Measurements from ENCODE around the gene IL5.
"Not testable (repeated sequence)": the region's sequence is repeated elsewhere in the genome, so short reads cannot be mapped to it uniquely, and the experiment has no call there.

The IL5 gene

DNA sequence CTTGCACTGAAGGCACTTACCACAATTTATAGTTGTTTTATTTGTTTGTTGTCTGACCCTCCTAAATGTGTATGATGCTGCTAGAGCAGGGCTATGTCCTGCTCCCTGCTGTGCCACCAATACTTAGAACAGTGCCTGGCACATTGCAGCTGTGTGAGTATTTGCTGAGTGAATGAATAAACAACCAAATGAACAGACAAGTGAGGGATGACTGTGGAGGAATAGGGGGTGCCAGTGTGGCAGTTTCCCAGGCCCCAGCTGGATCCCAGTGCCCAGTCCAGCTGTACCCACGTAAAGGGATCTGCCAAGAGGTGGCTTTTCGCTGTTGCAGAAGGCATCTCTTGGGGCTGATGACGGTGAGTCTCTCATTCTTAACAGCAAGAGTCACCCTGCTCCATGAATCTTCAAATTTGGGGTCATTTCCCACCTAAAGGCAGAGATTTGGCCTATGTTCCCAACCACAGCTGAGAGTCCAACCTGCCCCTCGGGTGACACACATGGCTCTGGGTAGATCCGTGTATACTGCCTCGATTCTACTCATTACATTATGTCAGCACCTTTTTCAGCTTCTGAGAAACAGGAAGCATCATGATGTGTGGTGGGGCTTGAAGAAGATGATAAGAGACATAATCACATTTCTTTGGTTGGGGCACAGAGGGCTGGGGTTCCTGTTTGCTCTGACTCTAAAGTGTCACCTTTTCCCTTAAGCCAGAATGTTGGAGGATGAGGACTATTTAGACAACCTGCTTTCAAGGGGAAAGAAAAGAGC lies 14.3 kb downstream of the IL5 start:
- peak; percentile 90 for DNase-seq

DNA sequence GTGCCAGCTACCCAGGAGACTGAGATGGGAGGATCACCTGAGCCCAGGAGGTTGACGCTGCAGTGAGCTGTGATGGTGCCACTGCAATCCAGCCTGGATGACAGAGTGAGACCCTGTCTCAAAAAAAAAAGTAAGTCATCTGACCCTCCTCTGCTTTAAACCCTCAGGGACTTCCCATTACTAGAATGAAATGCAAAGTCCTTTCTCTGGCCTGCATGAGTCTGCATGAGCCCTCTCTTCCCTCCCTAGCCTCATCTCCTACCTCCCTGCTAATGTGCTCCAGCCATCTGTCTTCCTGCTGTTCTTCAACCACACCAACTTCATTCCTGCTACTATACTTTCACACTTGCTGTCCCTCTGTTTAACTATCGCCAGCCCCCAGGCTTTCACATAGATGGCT lies 15.3 kb downstream of the IL5 start:
- no peak for DNase-seq

DNA sequence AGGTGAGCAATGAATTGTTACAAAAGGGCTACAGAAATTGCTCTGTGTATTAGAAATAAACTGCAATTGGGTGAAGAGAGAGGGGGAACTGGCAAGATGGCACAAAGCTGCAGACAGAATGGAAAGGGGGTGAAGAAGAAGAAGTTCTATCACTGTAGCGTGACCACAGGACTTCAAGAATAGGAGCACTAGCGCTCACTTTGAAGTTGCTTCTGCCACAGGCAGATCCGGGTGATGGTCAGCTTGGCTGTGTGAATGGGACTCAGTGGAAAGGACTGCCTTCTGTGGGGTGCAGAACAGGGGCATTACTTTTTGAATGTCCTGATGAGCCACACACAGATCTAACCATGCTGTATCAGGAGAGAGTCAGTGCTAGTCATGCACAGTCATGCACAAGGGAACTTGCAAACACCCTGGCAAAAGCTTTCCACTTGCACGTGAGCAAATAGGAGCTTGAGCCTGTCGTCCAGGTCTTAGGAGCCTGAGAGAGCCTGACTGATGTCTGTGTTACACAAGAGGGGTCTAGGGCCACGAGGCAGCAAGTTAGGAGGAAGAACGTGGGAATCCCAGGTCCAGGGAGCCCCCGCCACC lies 16.3 kb downstream of the IL5 start:
- DNase-seq = peak; percentile 66

DNA sequence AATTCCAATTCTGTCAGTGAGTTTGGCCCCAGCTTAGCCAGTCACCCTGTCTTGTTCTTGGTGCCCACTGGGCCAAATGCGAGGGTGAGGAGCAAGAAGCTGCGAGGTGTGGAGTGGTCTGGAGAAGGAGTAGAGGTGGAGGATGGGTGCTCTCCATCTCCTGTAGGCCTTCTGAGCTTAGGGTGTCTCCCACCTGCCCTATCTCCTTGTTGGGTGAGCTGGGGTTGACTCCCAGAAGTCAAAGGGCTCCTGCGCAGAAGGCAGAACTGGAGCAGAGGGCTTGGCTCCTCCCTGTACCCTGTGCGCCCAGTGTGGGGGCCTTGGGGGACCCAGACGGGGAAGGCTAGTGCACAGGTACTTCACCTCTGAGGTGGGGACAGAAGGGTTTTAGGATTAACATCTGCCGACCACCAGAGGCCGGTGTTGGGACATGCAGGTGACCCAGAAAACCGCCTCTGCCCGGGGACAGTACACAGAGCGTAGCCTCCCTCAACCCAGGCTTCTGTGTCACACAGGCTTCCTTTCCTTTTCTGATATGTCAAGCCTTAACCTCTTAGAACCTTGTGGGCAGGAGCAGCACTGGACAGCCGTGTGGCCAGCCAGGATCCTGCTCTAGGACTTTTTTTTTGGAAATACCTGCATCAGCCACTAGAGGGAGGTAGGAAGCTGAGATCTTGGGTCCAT lies 16.9 kb downstream of the IL5 start:
- DNase-seq = peak; percentile 81

DNA sequence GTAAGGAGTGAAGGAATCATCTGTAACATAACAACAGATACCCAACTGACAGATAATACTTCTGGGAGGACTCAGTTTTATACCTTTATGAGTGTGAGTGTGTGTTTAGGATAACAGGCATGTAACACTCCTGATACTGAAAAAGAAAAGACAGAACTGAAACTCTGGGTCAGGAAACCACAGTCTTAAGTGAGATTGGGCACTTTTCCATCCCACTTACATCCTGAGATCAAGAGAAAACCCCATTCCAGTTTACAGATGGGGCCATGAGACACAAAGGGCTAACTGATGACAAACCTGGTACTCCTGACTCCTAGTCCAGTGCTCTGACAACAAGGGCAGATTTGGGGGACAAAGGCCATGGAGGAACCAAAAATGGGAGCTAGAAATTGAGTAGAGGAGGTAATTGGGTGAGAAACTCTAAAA lies 18.0 kb downstream of the IL5 start:
- DNase-seq = peak; percentile 27

DNA sequence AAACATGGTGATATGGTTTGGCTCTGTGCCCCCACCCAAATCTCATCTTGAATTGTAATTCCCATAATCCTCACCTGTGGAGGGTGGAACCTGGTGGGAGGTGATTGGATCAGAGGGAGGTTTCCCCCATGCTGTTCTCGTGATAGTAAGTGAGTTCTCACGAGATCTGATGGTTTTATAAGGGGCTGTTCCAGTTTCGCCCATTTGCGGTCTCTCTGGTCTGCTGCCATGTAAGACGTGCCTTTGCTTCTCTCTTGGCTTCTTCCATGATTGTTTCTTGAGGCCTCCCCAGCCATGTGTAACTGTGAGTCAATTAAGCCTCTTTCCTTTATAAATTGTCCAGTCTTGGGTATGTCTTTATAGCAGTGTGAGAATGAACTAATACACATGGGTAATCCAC lies 18.4 kb downstream of the IL5 start:
- not testable (repeated sequence) for DNase-seq

DNA sequence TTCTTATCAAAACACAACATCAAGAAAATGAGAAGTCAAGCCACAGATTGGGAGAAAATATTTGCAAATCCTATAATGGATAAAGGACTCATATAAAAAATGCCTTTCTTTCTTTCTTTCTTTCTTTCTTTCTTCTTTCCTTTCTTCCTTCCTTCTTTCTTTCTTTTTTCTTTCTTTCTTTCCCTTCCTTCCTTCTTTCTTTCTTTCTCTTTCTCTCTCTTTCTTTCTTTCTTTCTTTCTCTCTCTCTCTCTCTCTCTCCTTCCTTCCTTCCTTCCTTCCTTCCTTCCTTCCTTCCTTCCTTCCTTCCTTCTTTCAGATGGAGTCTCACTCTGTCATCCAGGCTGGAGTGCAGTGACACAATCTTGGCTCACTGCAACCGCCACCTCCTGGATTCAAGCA lies 21.3 kb downstream of the IL5 start:
- not testable (repeated sequence) for DNase-seq

DNA sequence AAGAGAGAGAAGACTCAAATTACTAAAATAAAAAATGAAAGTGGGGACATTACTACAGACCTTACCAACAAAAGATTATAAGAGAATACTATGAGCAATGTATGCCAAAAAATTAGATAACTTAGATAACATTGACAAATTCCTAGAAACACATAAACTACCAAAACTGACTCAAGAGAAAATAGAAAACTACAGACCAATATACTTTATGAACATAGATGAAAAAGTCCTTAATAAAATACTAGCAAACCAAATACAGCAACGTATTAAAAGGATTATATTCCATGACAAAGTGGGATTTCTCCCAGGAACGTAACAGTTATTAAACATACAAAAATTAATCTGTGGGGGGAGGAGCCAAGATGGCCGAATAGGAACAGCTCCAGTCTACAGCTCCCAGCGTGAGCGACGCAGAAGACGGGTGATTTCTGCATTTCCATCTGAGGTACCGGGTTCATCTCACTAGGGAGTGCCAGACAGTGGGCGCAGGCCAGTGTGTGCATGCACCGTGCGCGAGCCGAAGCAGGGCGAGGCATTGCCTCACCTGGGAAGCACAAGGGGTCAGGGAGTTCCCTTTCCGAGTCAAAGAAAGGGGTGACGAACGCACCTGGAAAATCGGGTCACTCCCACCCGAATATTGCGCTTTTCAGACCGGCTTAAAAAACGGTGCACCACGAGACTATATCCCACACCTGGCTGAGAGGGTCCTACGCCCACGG lies 29.5 kb downstream of the IL5 start:
- not testable (repeated sequence) for DNase-seq

DNA sequence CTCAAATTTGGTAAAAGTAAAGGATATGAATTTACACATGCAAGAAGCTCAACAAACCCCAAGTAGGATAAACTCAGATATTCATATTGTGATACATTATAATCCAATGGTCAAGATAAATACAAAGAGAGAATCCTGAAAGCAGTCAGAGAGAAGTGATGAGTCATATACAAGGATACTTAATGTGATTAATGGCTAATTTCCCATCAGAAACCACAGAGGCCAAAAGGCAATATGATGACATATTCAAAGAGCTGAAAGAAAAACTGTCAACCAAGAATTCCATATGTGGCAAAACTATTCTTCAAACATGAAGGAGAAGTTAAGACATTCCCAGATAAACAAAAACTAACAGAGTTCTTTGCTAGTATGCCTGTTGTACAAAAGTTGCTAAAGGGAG lies 33.2 kb downstream of the IL5 start:
- no peak for DNase-seq

DNA sequence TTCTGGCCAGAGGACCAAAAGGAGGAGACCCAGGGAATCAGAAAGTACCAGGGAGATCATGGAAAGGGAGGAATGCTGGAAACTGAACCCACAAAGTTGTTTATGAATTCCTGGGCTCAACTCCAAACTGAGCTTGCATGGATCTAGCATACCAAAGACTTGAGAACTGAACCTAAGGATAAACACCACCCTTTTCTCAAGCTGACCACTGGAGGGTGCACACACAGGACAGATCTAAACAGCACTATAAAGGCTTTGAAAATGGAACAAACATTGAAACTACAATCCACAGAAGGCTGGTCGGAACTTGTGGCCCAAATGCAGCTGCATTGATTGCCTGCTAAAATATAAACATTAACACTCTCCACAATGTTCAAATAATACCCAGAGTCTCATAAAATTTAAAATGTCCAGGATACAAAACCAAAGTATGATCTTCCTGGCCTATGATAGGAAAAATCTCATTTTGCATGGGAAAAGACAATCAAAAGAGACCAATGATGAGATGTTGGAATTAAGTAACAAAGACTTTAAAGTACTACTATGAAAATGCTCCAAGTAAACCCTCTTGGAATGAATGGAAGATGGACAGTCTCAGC lies 37.1 kb downstream of the IL5 start:
- DNase-seq = peak; percentile 80

DNA sequence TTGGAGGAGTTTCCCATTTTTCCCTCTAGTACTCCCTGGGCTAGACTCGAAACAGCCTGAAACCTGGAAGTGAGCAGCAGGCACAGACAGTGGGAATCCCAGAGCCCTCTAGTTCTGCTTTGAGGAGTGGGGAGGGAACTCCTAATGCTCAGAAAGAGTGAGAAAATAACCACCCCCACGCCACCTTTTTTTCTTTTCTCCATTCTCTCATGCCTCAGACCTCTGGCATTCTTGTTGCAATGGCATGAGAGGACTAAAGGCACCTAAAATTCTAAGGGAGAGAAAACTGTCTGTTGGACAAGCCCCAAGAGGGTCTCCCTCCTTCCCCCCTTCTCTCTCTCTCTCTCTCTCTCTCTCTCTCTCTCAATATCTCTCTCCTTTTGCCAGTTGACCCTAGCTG lies 37.7 kb downstream of the IL5 start:
- DNase-seq = no peak

DNA sequence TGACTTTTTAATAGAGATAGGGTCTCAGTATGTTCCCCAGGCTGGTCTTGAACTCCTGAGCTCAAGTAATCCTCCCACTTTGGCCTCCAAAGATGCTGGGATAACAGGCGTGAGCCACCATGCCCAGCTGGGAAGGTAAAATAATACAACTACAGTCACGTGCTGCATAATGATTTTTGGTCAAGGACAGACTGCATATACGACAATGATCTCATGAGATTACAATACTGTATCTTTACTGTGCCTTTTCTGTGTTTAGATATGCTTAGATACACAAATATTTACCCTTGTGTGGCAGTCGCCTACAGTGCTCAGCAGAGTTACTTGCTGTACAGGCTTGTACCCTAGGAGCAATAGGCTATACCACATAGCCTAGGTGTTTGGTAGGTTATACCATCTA lies 38.6 kb downstream of the IL5 start:
- DNase-seq = no peak

DNA sequence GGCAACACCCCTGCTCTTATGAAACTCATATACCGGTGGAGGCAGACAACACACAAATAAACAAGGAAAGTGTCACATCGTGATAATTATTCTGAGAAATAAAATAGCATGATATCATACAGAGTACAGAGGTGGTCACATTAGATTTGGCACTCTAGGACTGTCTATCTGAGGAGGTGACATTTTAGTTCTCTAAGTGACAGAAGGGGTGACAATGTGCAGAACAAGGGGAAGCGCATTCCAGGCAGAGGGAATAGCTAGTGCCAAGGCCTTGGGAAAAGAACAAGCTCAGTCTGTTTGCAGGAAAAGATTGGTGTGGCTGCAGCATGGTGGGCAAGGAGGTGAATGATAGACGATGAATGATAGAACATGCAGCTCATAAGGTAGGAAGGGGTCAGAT lies 40.1 kb downstream of the IL5 start:
- no peak for DNase-seq

DNA sequence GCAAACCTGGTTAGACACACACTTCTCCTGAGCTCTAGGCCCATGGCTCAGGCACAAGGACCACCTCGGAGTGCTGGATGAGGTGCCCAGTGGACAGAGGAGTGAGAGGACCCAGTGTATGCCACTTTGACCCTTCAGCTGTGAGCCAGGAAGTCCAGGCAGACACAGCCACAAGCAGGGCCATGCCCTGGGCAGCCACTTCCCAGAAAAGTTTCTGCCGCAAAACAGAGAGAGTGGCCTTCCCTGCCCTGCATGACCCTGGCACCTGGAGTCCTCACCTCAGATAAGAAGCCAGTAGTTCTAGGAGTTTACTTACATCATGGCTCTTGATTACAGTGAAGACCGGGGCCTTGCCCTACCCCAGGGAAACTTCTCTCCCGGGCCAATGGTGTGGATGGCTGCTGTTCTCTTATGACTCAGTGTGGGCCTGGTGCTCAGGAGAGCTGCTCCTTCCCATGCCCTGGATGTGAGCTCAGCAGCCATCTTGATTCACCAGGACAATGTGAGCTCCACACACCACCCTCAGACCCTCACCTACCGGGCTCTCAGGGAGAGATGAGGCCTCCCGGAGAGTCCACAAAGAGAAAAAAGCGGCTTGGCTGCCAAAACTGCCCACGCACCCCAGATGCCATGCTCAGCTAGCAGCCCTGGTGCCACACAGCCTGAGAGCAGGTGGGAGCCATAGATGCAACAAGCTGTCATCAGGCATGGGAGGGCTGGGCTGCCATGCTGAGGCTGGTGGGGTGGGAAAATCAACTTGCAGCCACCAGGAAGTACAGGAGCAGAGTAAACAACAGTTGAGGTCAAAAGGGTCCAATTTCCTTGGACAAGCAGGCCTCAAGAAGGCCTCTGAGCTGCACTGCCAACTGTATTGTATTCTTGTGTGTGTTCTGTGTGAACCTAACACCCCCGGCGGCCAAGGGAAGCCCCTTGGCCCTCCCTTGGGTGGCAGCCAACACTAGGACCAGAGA lies 41.1 kb downstream of the IL5 start:
- no peak for DNase-seq

DNA sequence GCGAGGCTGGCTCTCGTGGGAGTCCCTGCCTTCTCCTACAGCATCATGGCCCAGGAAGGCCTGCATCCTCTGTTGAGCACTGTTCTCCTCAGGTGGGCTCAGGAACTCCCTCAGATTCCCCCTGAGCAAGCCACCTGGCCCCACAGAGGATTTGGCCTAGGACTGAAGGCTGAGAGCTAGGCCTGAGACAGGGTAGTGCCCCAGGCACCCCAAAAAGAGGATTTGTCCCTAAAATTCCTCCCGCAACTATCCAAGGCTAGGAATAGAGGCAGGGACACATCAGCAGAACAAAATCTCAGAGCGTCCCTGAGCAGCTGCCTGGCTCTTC lies 41.7 kb downstream of the IL5 start:
- no peak for DNase-seq

DNA sequence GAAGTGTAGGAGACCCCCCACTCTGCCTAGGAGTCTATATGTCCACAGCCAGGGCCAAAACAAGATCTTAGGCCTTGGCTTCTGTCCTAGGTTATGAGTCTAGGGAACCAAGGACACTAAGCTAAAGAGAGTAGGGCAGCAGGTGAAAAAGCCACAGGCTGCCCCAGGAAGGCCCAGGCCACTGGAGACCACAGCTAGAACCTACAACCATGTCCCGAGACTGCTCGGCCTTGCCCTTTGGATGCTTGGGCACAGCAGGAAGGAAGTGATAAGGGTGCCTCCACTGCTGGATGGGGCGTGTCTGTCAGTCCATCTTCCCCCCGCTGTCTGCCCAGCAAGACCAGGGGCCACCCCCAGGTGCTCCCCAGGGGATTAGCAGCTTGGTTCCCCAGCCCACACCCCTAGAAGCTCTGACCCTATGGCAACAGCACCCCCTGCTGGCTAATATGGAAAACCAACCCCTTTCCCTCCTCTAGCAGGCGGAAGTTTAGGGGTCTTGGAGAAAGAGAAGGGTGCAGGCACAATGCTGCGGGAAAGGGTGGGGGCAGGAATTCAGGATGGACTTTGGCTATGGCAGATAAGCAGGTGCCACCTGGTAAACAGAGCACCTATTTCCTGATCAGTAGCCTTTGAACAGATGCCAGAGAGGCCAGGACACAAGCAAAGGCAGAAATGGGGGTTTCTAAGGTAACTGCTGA lies 42.2 kb downstream of the IL5 start:
- peak; percentile 95 for DNase-seq

DNA sequence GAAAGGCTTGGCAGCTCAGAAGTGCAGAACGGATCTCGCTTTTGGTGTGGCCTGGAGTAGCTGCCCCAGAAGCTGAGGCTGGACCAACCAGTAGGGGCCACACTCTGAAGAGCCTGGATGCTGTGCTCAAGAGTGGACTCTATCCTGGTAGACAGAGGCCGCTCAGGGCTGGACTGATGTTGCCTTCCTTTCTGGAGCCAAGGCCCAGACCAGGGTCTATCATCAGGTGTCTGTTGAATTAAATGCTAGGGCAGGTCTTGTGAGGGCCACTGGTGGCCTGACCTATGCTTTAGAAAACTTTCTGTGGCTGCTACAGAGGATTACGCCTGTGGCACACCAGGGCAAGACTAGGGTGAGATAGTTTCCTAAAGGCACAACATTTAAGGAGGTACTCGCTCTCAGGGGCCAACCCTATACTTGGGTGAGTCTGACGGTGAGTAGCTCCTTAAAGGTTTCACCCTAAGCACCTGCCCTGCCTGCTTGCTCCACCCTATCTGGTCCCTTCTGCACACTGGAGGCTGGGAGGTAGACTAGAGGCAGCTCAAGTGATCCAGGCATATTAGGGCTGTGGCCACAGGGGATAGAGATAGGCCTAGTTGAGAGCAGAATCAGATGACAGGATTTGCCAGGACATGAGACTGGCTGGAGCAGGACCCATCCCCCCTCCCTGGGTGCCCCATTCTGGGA lies 42.9 kb downstream of the IL5 start:
- DNase-seq = peak; percentile 33

DNA sequence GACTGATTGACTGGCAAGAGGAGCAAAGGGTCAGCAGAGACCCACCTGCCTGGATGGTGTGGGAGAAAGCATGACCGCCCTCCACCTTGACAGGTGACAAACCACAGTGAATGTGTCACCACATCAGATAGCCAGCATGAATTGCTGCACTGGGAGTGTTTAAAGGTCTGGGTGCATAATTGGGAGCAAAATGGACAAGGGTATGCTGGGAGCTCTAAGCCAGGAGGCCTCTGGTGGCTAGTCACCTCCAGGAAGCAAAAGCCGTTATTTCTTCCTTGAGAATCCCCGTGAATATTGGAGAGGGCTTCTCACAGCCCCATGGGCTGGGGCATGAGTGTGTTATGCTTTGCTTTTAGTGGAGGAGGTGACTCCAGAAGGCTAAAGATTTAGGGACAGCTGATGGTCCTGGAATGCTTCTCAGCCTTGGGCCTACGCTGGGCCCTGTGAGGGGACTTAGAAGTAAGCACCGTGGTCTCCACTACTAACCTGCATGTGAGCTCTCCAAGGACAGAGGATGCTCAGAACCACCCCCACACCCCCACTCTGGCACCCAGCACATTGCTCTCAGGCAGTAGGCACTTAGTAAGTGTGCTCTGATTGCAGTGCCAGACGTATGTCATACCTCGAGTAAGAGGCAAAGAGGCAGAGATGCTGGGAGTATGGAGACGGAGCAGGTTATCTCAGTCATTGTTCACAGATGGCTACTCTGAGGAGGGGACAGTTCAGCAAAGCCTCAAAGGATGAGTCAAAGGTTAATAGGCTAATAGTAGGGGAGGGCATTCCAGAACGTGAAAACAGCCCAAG lies 43.7 kb downstream of the IL5 start:
- no peak for DNase-seq

DNA sequence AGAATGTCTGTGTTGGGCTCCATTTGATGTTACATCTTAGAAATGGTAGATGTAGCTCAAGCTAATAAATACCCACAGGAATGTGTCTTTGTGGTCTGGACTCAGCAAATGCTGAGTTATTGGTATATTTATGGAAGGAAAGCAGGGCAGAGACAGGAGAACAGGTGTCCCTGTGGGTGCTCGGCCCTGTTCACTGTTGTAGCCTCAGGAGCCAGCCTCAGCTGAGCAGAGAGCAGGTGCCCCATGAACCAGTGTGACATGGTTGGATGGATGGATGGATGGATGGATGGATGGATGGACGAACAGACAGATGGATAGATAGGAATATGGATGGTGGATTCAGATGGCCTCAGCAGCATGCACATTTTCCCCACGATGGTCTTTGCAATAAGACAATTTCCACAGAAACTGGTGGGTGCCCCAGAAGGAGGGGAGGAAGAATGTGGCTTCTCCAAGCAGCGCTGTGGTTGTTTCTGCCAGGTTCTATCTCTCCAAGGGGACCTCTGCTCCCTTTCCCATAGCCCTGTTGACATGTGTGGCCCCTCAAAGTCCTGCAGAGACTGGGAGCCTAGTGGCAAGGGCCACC lies 44.5 kb downstream of the IL5 start:
- DNase-seq = no peak

DNA sequence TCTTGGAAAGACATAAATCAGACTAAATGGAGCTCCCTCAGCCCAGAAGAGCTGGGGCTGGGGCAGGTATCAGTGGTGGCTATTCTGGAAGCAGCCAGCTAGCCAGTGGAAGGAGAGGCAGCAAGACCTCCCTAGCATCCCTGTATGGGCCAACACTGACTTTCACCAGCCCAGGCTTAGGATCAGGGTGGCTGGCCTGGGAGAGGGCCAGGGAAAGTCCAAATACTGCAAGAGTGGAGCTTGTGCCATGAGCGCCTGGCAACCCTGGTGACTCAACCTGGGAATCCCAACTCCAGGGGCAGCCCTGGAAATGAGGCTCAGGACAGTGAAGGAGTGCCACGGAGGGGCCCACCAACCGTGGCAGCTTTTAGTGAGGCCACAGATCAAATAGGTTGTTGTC lies 45.2 kb downstream of the IL5 start:
- DNase-seq = no peak
